Suprapubic skin (tissue), 4 donors: ENCODE data around the gene SEPTIN3.

Source experiments
- CTCF ChIP-seq, 2 donors: fragments of 200-600 bp in 1 of 2; fragments of 450-650 bp in 1 of 2; sonication (generic) in 1 of 2; IDR thresholded peaks; one replicate each; pipeline ENCODE4 v1.5.1; 2016 to 2019; ENCODE audit warnings: antibody characterized with exemption in 2 of 2, mild to moderate bottlenecking in 1 of 2, moderate library complexity in 1 of 2
- EP300 ChIP-seq: sonication (generic); formaldehyde crosslinking; IDR thresholded peaks from one replicate; pipeline ENCODE4 v1.6.1; 2017; ENCODE audit warnings: antibody characterized with exemption
- POLR2A ChIP-seq, 2 donors: fragments of 450-650 bp; IDR thresholded peaks; one replicate each; pipeline ENCODE4 v1.6.1; 2017; ENCODE audit warnings: antibody characterized with exemption in 2 of 2, mild to moderate bottlenecking in 2 of 2, moderate library complexity in 2 of 2
- POLR2AphosphoS5 ChIP-seq, 3 donors: sonication (generic); formaldehyde crosslinking; IDR thresholded peaks; one replicate each; pipeline ENCODE4 v1.6.1; 2017; ENCODE audit warnings: antibody characterized with exemption in 3 of 3

GRCh38 chr22:42000466-42000865 is 31.2 kb downstream of the SEPTIN3 start:
- no peak for TF ChIP-seq EP300
- no peak for TF ChIP-seq CTCF (IDR thresholded peaks at IDR 0.05)
- TF ChIP-seq POLR2A (IDR thresholded peaks at IDR 0.05), result no peak
- TF ChIP-seq POLR2AphosphoS5 (IDR thresholded peaks at IDR 0.05), result no peak
